IMR-90 (cell line): Measurements from ENCODE around the gene DCC. TPM values are rescaled to one million over a fixed set of nuclear protein-coding genes. Genes with fewer than 3 reads are reported as not detected.

Experiments
- ATAC-seq: fragments of 200-7000 bp; cut with Tn5 transposase; 2 replicates; pipeline ENCODE4 v1.9.1; 2020; ENCODE audit warnings: low read depth, mild to moderate bottlenecking, moderate library complexity
- BruUV-seq: library from RNA; stranded (reverse); fragments of 400-500 nt; replicated peaks from 2 replicates; lab custom pipeline; 2021; lab: Mats Ljungman, UMichigan
- CTCF ChIA-PET: fragments of 300-600 bp; formaldehyde crosslinking; extraction: SDS; loops from one replicate; lab custom pipeline; 2021; ENCODE audit warnings: antibody characterized with exemption; lab: Yijun Ruan, JAX
- POLR2A ChIA-PET: fragments of 300-600 bp; sonication (Branson Sonifier 250); formaldehyde crosslinking; loops from one replicate; lab custom pipeline; 2022; ENCODE audit warnings: antibody characterized with exemption; ENCODE audit not compliant: unreplicated experiment; lab: Charles Lee
- DNase-seq: peaks from one replicate; pipeline ENCODE4 v3.0.0; 2013
- H2AFZ ChIP-seq: replicated peaks from 2 replicates; pipeline ENCODE3; 2013; ENCODE audit warnings: low read length, mild to moderate bottlenecking; ENCODE audit not compliant: poor library complexity
- H2AK5ac ChIP-seq: 2 replicates; pipeline ENCODE4 v1.6.1; 2013; ENCODE audit warnings: low read depth, low read length, inconsistent platforms
- H2AK9ac ChIP-seq: replicated peaks from 2 replicates; pipeline ENCODE3; 2013; ENCODE audit warnings: mild to moderate bottlenecking, low read depth, low read length, moderate library complexity; ENCODE audit not compliant: poor library complexity
- H2BK120ac ChIP-seq: 2 replicates; pipeline ENCODE4 v1.6.1; 2013; ENCODE audit warnings: low read depth, low read length, inconsistent platforms
- H2BK15ac ChIP-seq: 3 replicates; pipeline ENCODE4 v1.6.1; 2013; ENCODE audit warnings: low read depth, low read length, inconsistent platforms
- H2BK20ac ChIP-seq: 2 replicates; pipeline ENCODE4 v1.6.1; 2013; ENCODE audit warnings: low read depth, mild to moderate bottlenecking, inconsistent platforms, low read length, moderate library complexity
- H2BK5ac ChIP-seq: 2 replicates; pipeline ENCODE4 v1.6.1; 2013; ENCODE audit warnings: mild to moderate bottlenecking, low read depth, low read length, inconsistent platforms; ENCODE audit not compliant: poor library complexity, severe bottlenecking
- H3K14ac ChIP-seq: replicated peaks from 2 replicates; pipeline ENCODE4 v1.6.1; 2013; ENCODE audit warnings: low read depth, low read length, inconsistent platforms
- H3K18ac ChIP-seq: 2 replicates; pipeline ENCODE4 v1.6.1; 2013; ENCODE audit warnings: low read depth, low read length, control low read depth
- H3K23ac ChIP-seq: 2 replicates; pipeline ENCODE4 v1.6.1; 2013; ENCODE audit warnings: low read depth, low read length, inconsistent platforms
- H3K27ac ChIP-seq: 2 replicates; pipeline ENCODE4 v1.5.1; 2013; ENCODE audit warnings: mild to moderate bottlenecking, control low read depth, low read length; ENCODE audit not compliant: insufficient read depth
- H3K27me3 ChIP-seq: 2 replicates; pipeline ENCODE4 v1.6.1; 2013; ENCODE audit warnings: low read length; ENCODE audit not compliant: control insufficient read depth, insufficient read depth
- H3K36me3 ChIP-seq: 2 replicates; pipeline ENCODE4 v1.6.1; 2013; ENCODE audit warnings: low read length, mixed read lengths; ENCODE audit not compliant: control insufficient read depth, insufficient read depth
- H3K4ac ChIP-seq: 2 replicates; pipeline ENCODE4 v1.6.1; 2013; ENCODE audit warnings: low read depth, low read length, inconsistent platforms
- H3K4me1 ChIP-seq: 2 replicates; pipeline ENCODE4 v1.6.1; 2013; ENCODE audit warnings: low read length, mixed read lengths; ENCODE audit not compliant: control insufficient read depth, insufficient read depth
- H3K4me2 ChIP-seq: 2 replicates; pipeline ENCODE4 v1.6.1; 2013; ENCODE audit warnings: low read depth, mild to moderate bottlenecking, control low read depth, low read length, moderate library complexity
- H3K4me3 ChIP-seq: 2 replicates; pipeline ENCODE4 v1.5.1; 2013; ENCODE audit warnings: low read depth, mild to moderate bottlenecking, control low read depth, low read length, moderate library complexity; ENCODE audit not compliant: insufficient read depth
- H3K56ac ChIP-seq: 2 replicates; pipeline ENCODE4 v1.6.1; 2013; ENCODE audit warnings: low read length, inconsistent platforms; ENCODE audit not compliant: insufficient read depth; ENCODE audit errors: extremely low read depth
- H3K79me1 ChIP-seq, 2 experiments: 2 replicates each; pipeline ENCODE4 v1.6.1; 2013; ENCODE audit warnings: low read length in 2 of 2, inconsistent platforms in 1 of 2, low read depth in 1 of 2
- H3K9ac ChIP-seq: 2 replicates; pipeline ENCODE4 v1.6.1; 2013; ENCODE audit warnings: low read depth, low read length, control low read depth
- H3K9me1 ChIP-seq: 2 replicates; pipeline ENCODE4 v1.6.1; 2013; ENCODE audit warnings: low read length, inconsistent platforms; ENCODE audit not compliant: insufficient read depth
- H3K9me3 ChIP-seq: 2 replicates; pipeline ENCODE4 v1.6.1; 2013; ENCODE audit warnings: low read length; ENCODE audit not compliant: control insufficient read depth, insufficient read depth
- H4K20me1 ChIP-seq: 2 replicates; pipeline ENCODE4 v1.6.1; 2013; ENCODE audit warnings: low read length, inconsistent platforms; ENCODE audit not compliant: insufficient read depth
- H4K5ac ChIP-seq: 2 replicates; pipeline ENCODE4 v1.6.1; 2013; ENCODE audit warnings: mild to moderate bottlenecking, low read depth, low read length, control low read depth
- H4K8ac ChIP-seq, 2 experiments: 2 replicates each; pipeline ENCODE4 v1.6.1; 2013; ENCODE audit warnings: low read depth in 2 of 2, low read length in 2 of 2, control low read depth in 1 of 2, inconsistent platforms in 1 of 2
- H4K91ac ChIP-seq: 2 replicates; pipeline ENCODE4 v1.6.1; 2013; ENCODE audit warnings: low read depth, low read length, inconsistent platforms; ENCODE audit not compliant: insufficient read depth
- CHD1 ChIP-seq: IDR thresholded peaks from 2 replicates; pipeline ENCODE4 v1.6.1; 2012; ENCODE audit warnings: low read depth, low read length, improper control_type of control experiment
- POLR2A ChIP-seq: IDR thresholded peaks from 2 replicates; pipeline ENCODE4 v1.6.1; 2012; ENCODE audit warnings: mild to moderate bottlenecking, low read depth, low read length
- RAD21 ChIP-seq: IDR thresholded peaks from 2 replicates; pipeline ENCODE4 v1.6.1; 2012; ENCODE audit warnings: low read length, improper control_type of control experiment
- RCOR1 ChIP-seq: IDR thresholded peaks from 2 replicates; pipeline ENCODE4 v1.6.1; 2012; ENCODE audit warnings: mild to moderate bottlenecking, low read length, improper control_type of control experiment; ENCODE audit not compliant: insufficient replicate concordance
- RFX5 ChIP-seq: IDR thresholded peaks from 2 replicates; pipeline ENCODE4 v1.8.0; 2012; ENCODE audit warnings: low read depth, mild to moderate bottlenecking, low read length, moderate library complexity
- dilution Hi-C: fragments of 300-500 bp; cut with HindIII; formaldehyde crosslinking; loops from one replicate; pipeline ENCODE4 v1.14.3; 2018; ENCODE audit warnings: low sequenced_read_pairs; ENCODE audit not compliant: unreplicated experiment
- in situ Hi-C: fragments of 300-500 bp; cut with MboI; formaldehyde crosslinking; loops from 3 replicates; pipeline ENCODE4 v1.14.3; 2019; ENCODE audit warnings: low sequenced_read_pairs, inconsistent platforms, mixed read lengths
- intact Hi-C: fragments of 100-400 bp; cut with micrococcal nuclease; formaldehyde crosslinking; loops from 2 replicates; pipeline ENCODE4 v1.10.0; 2022
- polyA plus RNA-seq, 3 experiments: library from polyadenylated mRNA; depleted of rRNA; stranded (reverse); fragments of >200 nt; gene quantifications; 2 replicates each; pipeline ENCODE4 v1.2.3, GENCODE V29; 2012; ENCODE audit warnings: low replicate concordance in 1 of 3
- total RNA-seq: library from RNA; depleted of rRNA; stranded (reverse); fragments of >200 nt; gene quantifications from 2 replicates; pipeline ENCODE4 v1.2.3, GENCODE V29; 2012

Gene DCC
- total and polyA plus RNA-seq, 2 of the 4 experiments (the other 2 are of a cell fraction), result 0.31 to 0.54 TPM

DNA sequence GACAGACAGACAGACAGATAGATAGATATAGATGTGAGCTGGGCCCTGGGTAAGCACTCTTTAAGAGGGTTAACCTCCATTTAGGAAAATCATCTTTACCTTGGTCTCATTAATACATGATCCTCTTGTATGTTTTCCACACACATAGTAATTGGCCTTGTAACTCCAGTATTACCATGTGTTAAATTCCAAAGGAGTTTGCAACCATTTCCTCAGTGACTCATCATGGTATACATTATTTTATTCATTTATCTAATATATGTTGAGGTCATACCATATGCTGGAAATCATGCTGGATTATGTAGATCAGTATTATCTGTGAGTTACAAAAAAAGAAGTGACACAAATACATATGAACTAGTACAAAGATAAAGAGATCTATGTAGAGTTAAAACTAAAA, 504.3 kb downstream of the DCC start:
- ChIA-PET CTCF (no interaction called here), POLR2A (no interaction called here)
- H4K5ac ChIP-seq, result no peak overlapping the region
- no peaks in the 10 kb centered on the region for H3K79me1 ChIP-seq
- H3K56ac ChIP-seq, result no peak overlapping the region
- no peaks in the 10 kb centered on the region for H3K9me1 ChIP-seq
- H3K4ac ChIP-seq, result no peak overlapping the region
- no peak overlapping the region for H3K4me2 ChIP-seq
- no peaks in the 10 kb centered on the region for H3K4me1 ChIP-seq
- H3K18ac ChIP-seq, result no peak overlapping the region
- H3K4me3 ChIP-seq, result no peak overlapping the region
- no peak overlapping the region for H2BK5ac ChIP-seq
- no peak overlapping the region for H2AK9ac ChIP-seq
- no peaks in the 10 kb centered on the region for H4K20me1 ChIP-seq
- no peak overlapping the region for H2BK120ac ChIP-seq
- no peak for DNase-seq
- no peak overlapping the region for H4K91ac ChIP-seq
- H2AK5ac ChIP-seq, result no peak overlapping the region
- no peak overlapping the region for H4K8ac ChIP-seq
- H3K27ac ChIP-seq, result no peak overlapping the region
- in situ Hi-C loops (no loop called here), dilution Hi-C loops (no loop called here), intact Hi-C loops (no loop called here)
- H3K27me3 ChIP-seq, result no peaks in the 10 kb centered on the region
- no peak for TF ChIP-seq POLR2A
- TF ChIP-seq CHD1, result no peak
- no peak for TF ChIP-seq RFX5
- TF ChIP-seq RAD21, result no peak
- TF ChIP-seq RCOR1, result no peak
- no peak overlapping the region for H3K9ac ChIP-seq
- no peak overlapping the region for H3K14ac ChIP-seq
- H2BK20ac ChIP-seq, result no peak overlapping the region
- no peak for ATAC-seq
- no TSS peak for BruUV-seq
- H3K36me3 ChIP-seq, result no peaks in the 10 kb centered on the region
- H2AFZ ChIP-seq, result no peak overlapping the region
- peaks cover 5% of the 10 kb centered on the region for H3K9me3 ChIP-seq
- no peak overlapping the region for H3K23ac ChIP-seq
- H2BK15ac ChIP-seq, result no peak overlapping the region
